DND-41 (cell line): ENCODE measurements around the gene COL9A3.

ENCODE experiments used
- ATAC-seq: fragments of 200-7000 bp; cut with Tn5 transposase; 3 replicates; pipeline ENCODE4 v1.9.1; 2021; ENCODE audit warnings: low read depth; ENCODE audit not compliant: insufficient read depth
- DNase-seq: peaks from one replicate; pipeline ENCODE4 v3.0.0-alpha.2; 2020
- H2AFZ ChIP-seq: 2 replicates; pipeline ENCODE4 v1.6.0; 2012; ENCODE audit warnings: low read depth, low read length
- H3K27ac ChIP-seq: 2 replicates; pipeline ENCODE4 v1.5.1; 2012; ENCODE audit warnings: low read length, inconsistent platforms
- H3K27me3 ChIP-seq: fragments of 200-600 bp; sonication (generic); 2 replicates; pipeline ENCODE4 v1.6.0; 2012; ENCODE audit warnings: low read length, mild to moderate bottlenecking, inconsistent platforms; ENCODE audit not compliant: insufficient read depth, poor library complexity
- H3K36me3 ChIP-seq: 2 replicates; pipeline ENCODE4 v1.5.1; 2012; ENCODE audit warnings: low read length, inconsistent platforms; ENCODE audit not compliant: insufficient read depth
- H3K4me1 ChIP-seq: 2 replicates; pipeline ENCODE4 v1.5.1; 2012; ENCODE audit warnings: mild to moderate bottlenecking, low read length; ENCODE audit not compliant: insufficient read depth
- H3K4me2 ChIP-seq: 2 replicates; pipeline ENCODE4 v1.6.0; 2012; ENCODE audit warnings: mild to moderate bottlenecking, moderate library complexity, low read length, inconsistent platforms; ENCODE audit not compliant: insufficient read depth
- H3K4me3 ChIP-seq, 2 experiments: fragments of 200-600 bp in 1 of 2; shearing (Covaris generic) in 1 of 2; 2 replicates each; pipeline ENCODE4 v1.5.1; 2012 to 2016; ENCODE audit warnings: inconsistent platforms in 2 of 2, low read length in 2 of 2, mild to moderate bottlenecking in 2 of 2, low read depth in 1 of 2, moderate library complexity in 1 of 2
- H3K79me2 ChIP-seq: 2 replicates; pipeline ENCODE4 v1.6.0; 2012; ENCODE audit warnings: low read length, inconsistent platforms; ENCODE audit not compliant: insufficient read depth
- H3K9ac ChIP-seq: 2 replicates; pipeline ENCODE4 v1.6.0; 2012; ENCODE audit warnings: low read depth, mild to moderate bottlenecking, inconsistent platforms, low read length, moderate library complexity
- H3K9me3 ChIP-seq: 2 replicates; pipeline ENCODE4 v1.5.1; 2012; ENCODE audit warnings: low read length, moderate library complexity, mild to moderate bottlenecking, inconsistent platforms; ENCODE audit not compliant: insufficient read depth, severe bottlenecking
- H4K20me1 ChIP-seq: 2 replicates; pipeline ENCODE4 v1.6.0; 2012; ENCODE audit warnings: low read length; ENCODE audit not compliant: insufficient read depth
- EZH2 ChIP-seq: IDR thresholded peaks from 3 replicates; pipeline ENCODE4 v1.6.1; 2012; ENCODE audit warnings: borderline replicate concordance, low read depth, mild to moderate bottlenecking, moderate library complexity, low read length, inconsistent platforms; ENCODE audit not compliant: severe bottlenecking
- TF ChIP-seq, protein P1 (sequence below): IDR thresholded peaks from 2 replicates; pipeline ENCODE4 v1.5.1; 2012; ENCODE audit warnings: borderline replicate concordance, low read length, moderate library complexity, mild to moderate bottlenecking; ENCODE audit not compliant: poor library complexity, severe bottlenecking; ENCODE audit errors: extremely low read depth

Gene COL9A3

GRCh38 chr20:62835931-62836861, 19.3 kb downstream of the COL9A3 start:
- Histone ChIP-seq H3K27ac (no peak overlapping the region), H2AFZ (no peak overlapping the region), H3K9me3 (no peaks in the 10 kb centered on the region), H3K4me1 (peaks cover 14% of the 10 kb centered on the region), H4K20me1 (no peaks in the 10 kb centered on the region), H3K4me2 (no peak overlapping the region), H3K4me3 (no peak overlapping the region), H3K36me3 (no peaks in the 10 kb centered on the region), H3K9ac (no peak overlapping the region), H3K79me2 (no peaks in the 10 kb centered on the region), H3K27me3 (no peaks in the 10 kb centered on the region)
- DNase-seq: no peak
- no peak for TF ChIP-seq EZH2
- TF ChIP-seq, protein P1, sequence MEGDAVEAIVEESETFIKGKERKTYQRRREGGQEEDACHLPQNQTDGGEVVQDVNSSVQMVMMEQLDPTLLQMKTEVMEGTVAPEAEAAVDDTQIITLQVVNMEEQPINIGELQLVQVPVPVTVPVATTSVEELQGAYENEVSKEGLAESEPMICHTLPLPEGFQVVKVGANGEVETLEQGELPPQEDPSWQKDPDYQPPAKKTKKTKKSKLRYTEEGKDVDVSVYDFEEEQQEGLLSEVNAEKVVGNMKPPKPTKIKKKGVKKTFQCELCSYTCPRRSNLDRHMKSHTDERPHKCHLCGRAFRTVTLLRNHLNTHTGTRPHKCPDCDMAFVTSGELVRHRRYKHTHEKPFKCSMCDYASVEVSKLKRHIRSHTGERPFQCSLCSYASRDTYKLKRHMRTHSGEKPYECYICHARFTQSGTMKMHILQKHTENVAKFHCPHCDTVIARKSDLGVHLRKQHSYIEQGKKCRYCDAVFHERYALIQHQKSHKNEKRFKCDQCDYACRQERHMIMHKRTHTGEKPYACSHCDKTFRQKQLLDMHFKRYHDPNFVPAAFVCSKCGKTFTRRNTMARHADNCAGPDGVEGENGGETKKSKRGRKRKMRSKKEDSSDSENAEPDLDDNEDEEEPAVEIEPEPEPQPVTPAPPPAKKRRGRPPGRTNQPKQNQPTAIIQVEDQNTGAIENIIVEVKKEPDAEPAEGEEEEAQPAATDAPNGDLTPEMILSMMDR: no peak
- ATAC-seq: no peak

GRCh38 chr20:62836967-62837490, 20.2 kb downstream of the COL9A3 start:
- no peak for TF ChIP-seq EZH2
- TF ChIP-seq, protein P1: no peak
- H3K9ac ChIP-seq: no peak overlapping the region
- no peaks in the 10 kb centered on the region for H3K79me2 ChIP-seq
- no peak overlapping the region for H2AFZ ChIP-seq
- peaks cover 11% of the 10 kb centered on the region for H3K4me1 ChIP-seq
- H3K9me3 ChIP-seq: no peaks in the 10 kb centered on the region
- no peaks in the 10 kb centered on the region for H3K27me3 ChIP-seq
- H3K4me2 ChIP-seq: no peak overlapping the region
- ATAC-seq (no peak), DNase-seq (no peak)
- no peak overlapping the region for H3K4me3 ChIP-seq
- no peak overlapping the region for H3K27ac ChIP-seq
- no peaks in the 10 kb centered on the region for H4K20me1 ChIP-seq
- H3K36me3 ChIP-seq: no peaks in the 10 kb centered on the region; the same call in 1 of the 2 replicates

DNA sequence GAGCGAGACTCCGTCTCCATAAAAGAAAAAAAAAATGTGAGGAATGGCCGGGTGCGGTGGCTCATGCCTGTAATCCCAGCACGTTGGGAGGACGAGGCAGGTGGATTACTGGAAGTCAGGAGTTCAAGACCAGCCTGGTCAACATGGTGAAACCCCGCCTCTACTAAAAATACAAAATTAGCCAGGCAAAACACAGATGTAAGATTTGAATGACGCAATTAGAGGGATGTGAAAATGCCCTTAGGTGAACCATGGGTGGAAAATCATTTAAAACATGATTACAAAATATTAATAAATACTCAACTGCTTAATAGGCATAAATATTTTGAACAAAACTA, 20.9 kb downstream of the COL9A3 start:
- Histone ChIP-seq H3K36me3 (no peaks in the 10 kb centered on the region; the same call in 1 of the 2 replicates), H3K4me1 (0 out of 2 replicates have a peak, but pooled peaks cover 3% of the 10 kb centered on the region), H2AFZ (no peak overlapping the region), H3K27ac (no peak overlapping the region), H3K4me2 (no peak overlapping the region), H3K9me3 (no peaks in the 10 kb centered on the region), H3K79me2 (no peaks in the 10 kb centered on the region), H3K27me3 (no peaks in the 10 kb centered on the region), H3K9ac (no peak overlapping the region), H4K20me1 (no peaks in the 10 kb centered on the region), H3K4me3 (no peak overlapping the region)
- TF ChIP-seq, protein P1: no peak
- no peak for TF ChIP-seq EZH2
- DNase-seq: no peak
- no peak for ATAC-seq
